Fibroblast of skin of left quadriceps (primary cell): ENCODE data around the gene HBZ.
A peak's percentile ranks its signal among the peaks of the same experiment; 100 is the strongest.
"Not testable (repeated sequence)": the region's sequence is repeated elsewhere in the genome, so short reads cannot be mapped to it uniquely, and the experiment has no call there.

Source experiments
- DNase-seq, 2 experiments: peaks; one replicate each; pipeline ENCODE4 v3.0.0-alpha.2; 2013; ENCODE audit warnings: low read depth in 2 of 2

Gene HBZ

DNA sequence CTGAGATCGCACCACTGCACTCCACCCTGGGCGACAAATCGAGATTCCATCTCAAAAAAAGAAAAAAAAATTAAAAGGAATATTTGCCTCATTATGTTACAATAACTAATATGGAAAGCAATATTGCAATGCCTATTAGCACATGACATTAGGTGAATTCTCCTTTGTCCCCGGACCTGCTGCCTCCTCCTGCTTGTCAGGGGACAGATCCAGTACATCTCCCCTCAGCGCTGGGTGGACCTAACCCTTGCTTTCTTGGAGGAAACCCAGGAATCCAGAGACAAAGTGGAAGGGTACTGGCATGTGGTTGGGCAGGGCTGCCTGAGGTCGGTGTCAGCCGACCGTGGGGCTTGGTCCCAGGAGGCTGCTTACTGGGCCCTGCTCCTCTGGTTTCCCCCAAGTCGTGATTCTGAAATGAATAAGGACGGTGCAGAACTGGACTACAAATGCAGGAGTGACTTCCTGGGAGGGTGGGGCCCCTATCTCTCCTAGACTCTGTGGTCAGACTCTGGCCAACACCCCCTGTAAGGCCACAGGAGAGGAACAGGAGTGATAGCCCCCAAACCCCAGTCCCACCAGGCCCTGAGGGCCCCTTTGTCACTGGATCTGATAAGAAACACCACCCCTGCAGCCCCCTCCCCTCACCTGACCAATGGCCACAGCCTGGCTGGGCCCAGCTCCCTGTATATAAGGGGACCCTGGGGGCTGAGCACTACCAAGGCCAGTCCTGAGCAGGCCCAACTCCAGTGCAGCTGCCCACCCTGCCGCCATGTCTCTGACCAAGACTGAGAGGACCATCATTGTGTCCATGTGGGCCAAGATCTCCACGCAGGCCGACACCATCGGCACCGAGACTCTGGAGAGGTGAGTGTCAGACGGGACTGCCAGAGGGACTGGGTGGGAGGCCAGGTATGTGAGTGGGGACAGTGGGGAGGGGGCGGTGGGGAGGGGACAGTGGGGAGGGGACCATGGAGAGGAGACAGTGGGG, at the start of gene HBZ:
TSS of gene HBZ (plus strand) at position 504 of the 988 bp plus-strand sequence. CDS start at position 770, 266 bp downstream.
- no peak for DNase-seq

DNA sequence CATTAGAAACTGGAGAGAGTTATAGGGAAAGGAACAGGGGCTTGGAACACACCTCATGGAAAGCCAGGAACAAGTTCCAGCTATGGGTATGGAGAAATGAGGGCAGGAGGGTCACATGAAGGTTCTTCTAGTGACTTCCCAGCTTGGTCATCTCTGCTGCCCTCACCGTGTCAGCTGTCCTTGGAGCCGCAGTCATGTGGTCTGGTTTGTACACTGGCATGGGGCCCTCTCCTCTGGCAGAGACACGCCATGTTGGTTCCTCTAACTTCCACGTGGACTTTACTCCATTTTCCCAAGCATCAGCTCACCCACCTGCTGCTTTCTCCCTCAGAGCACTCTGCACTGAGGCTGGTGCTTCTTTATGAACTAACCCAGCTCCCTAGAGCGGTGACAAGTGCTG, 48.1 kb upstream of the HBZ start:
- DNase-seq, result no peak

DNA sequence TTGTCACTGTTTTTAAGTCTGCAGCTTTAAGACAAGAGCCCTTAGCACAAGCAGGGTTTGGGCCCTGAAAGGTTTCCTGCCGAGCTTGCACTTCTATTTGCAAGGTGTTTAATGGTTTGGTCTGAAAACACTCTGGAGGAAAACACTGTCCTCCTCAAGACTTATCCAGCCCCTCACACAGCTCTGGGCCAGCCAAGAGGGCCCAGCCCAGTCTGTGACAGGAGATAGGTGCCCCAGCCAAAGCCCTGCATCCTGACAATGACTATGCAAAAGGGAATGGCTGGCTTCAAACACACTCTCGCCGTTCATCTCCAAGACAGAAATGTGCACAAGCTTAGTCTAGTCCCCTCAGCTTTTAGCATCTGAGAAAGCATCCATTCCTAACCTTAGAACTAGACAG, 47.5 kb upstream of the HBZ start:
- DNase-seq, result no peak

DNA sequence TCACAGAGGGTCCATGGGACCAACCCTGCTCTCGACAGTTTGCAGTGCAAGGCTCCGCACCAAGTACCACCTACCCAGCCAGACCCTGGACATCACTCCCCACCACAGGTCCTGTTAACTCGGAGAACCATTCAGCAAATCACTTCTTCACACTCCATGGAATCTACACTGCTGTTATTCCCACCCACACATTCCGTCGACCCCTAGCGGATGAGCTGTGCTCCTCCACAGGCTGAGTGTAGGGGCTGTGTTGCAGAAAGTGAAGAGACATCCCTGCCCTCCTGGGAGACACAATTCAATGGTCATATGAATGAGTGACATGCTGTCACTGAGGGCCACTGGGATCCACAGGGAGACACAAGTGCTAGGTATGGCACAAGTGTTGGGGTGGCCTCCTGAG, 46.9 kb upstream of the HBZ start:
- no peak for DNase-seq

DNA sequence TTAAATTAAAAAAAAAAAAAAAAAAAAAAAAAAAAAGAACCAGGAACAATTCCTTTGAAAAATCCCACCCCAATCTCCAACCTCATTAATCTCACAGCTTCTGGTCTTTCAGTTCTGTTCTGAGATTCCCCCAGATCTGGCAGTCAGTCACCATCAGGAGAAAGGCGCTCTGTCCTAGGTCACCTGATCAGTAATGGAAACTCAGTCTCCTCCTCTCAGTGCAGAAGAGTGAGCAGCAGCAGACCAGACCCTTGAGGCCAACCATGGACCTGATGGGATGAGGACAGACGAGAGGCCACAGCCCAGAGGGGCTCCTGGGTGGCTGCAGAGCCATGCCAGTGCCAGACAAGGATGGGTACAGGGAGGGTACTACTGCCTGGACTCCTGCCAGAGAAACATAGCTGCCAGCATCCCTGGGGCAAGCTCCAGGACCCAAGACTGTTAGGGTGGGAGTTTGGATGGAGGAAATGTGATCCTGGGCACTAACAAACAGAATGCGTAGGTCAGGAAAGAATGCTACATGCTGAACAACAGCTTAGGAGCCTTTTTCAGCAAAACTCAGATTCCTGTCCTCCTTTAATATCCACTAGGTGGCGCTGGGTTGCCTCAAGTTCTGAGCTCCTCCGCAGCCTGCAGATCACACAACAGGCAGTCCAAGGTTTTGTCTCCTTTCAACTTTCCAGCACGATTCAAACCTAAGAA, 45.7 kb upstream of the HBZ start:
- DNase-seq, result peak; percentile 47 to 48

DNA sequence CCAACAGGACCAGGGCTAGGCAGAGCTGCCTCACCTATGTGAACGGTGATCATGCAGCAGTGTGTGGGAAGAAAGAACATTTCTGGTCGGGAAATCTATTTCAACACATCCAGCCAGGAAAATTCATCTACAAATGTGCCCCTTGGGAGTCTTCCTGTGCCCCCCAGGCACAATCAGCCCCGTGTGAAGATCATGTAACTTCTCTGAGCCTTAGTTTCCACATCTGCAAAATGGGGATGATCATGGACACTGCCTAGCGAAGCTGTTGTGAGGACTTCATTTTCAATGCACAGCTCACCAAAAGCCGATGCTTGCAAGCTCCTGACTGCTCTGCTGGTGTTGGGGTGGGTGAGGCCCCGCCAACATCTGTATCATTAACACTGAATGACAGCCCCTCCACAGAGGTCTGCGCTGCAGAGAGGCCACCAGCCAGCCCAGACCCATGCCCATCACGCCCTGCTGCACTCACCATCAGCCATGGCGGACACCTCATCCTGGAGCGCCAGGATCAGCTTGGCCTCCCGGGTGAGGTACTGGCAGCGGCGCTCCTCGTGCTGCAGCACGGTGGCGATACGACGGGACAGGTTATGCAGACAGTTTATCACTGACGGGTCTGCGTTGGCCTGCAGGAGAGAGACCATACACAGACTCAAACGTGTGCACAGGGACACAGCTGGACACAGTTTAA, 40.1 kb upstream of the HBZ start:
- DNase-seq, result no peak

DNA sequence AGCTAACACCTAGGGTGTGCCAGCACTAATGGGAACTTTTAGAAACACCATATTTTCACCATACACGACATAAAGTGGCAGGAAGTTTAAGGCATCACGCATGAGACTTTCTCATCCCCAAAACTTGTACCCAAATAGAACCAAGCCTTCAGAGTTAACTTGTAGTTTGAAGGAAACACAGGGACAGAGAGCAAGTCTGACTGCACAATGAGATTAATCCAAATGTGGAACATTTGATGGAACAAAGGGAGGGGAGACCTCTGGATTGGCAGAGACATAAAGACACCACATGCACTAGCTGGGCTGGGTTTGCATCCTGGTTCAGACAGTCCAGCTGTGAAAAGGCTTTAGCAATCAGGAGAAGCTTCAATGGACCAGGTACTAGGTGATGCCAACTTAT, 38.1 kb upstream of the HBZ start:
- DNase-seq, result no peak

DNA sequence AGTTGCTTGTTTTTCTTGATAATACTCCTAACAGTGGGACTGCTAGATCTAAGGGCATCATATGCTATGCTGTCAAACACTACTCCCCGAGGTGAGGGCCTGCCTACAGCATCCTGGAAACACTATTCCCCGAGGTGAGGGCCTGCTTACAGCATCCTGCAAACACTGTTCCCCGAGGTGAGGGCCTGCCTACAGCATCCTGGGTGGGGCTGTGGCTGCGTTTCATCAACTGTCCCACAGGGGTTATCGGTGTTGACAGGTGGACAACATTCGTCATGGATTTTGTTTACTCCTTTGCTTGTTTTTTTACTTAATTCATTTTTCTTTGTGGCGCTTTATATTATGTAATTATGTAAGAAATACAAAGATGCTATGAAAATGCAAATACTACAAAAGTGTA, 36.4 kb upstream of the HBZ start:
- DNase-seq, result no peak

DNA sequence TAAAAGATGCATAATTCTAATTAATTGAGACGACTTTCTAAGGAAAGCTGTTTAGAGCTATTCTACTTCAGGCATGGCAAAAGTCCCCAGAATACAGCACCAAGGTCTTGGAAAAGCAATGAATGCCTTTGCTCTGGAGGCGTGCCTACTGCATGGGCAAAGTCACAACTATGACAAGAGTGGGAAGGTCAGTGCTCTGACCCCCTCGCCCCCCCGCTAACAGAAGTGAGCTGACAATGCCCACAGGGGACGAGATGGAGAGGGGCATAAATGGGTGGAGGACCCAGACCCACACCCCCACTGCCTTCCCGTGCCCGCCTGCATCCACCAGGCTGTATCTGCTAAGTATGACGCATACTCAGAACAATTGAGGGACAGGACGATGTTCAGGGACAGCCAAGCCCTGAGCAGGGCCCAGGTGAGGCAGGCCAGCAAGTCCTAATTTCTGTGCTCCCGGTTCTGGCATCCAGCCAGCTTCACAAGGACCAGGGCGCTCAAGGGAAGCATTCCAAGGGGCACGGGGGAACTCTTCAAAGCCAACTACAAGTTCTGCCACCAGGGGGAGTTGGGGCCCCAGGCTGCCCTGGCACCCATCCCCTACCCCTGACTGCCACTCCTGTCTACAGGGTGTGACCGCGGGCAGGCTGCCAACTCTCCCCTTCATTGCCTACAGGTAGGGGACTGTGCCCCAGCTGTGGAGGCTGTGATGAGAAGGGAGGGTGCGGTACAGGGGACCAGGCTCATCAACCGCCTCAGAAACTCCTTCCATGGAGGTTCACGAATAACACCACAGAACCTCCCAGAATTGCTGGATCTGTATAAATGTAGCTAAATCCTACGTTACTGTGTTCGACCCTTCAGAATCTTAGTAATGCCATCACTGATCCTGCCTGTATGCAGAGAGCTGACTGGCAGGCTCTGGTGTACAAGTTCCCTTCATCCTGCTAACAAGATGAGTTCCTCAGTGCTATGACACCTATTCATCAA, 34.8 kb upstream of the HBZ start:
- DNase-seq, result no peak

DNA sequence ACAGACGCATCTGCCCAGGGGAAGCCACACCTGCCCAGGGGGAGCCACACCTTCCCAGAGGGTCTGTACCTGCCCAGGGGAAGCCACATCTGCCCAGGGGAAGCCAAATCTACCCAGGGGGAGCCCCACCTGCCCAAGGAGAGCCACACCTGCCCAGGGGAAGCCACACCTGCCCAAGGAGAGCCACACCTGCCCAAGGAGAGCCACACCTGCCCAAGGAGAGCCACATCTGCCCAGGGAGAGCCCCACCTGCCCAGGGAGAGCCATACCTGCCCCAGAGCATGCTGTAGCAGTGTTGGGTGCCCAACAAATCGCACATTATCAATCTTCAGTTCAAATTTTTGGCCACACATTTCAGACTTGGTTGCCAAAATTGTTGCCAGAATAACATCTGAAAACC, 33.6 kb upstream of the HBZ start:
- DNase-seq, result no peak

DNA sequence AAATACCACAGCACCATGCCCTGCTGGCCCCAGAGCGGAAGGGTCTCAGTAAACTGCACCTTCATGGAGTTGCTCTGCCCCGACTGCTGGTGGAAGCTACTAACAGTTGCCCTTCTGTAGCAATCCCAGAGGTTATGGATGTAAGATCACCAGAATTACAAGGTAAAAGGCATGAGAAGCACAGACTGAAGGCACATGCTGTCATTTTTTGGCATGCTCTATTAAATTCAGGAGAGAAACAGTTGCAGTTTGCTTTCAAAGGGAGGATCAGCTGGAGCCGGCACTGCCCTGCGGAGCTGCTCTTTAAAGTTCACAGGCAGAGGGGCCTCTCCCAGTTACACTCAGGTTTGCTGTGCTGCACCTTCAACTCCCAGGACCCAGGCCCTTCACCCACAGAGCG, 33.1 kb upstream of the HBZ start:
- no peak for DNase-seq

DNA sequence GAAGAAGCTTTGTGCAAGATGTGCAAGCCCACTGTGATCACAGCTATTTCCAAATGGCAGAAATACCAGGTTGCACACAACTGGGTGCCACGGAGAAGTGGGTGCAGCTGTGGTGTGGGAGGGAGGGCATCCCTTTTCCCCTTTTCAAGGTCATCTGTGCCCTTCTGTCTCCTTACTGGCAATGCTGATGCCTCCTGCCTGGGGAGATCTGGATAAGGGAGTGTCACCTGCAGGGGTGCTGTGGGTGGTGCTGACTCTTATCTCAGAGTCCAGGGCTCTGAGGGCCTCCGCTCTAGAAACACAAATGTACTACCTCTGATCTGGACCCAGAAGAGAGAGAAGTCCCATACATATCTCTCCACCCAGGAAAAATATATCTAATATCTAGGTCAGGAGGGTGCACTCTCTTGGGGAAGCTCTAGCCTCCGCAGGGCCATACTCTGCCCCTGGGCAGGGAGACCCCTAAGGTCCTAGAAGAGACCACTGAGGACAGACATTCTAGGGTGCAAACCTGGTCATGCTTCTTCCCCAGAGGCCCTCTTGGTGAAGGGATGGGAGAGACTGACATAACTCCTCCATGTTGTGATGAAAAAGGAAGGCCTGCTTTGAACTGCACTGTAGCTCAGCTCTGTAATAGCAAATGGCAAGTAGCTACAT, 32.5 kb upstream of the HBZ start:
- DNase-seq, result no peak

DNA sequence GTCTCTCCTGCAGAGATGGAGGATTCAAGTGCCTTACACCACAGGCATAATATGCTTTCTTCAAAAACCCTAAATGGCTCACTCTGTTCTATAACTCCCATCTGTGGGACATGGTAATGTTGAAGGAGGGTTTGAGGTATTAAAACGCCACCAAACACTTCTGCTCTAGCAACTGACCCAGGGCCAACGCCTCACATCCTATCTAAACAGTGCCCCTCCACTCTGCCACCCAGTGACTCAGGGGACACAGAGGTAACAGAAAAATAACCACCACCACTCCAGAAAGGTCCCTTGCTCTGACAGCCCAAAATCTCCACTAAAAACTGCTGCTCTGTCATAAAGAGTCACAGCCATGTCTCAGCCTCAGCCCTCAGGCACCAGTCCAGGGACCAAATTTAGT, 31.7 kb upstream of the HBZ start:
- DNase-seq, result no peak

DNA sequence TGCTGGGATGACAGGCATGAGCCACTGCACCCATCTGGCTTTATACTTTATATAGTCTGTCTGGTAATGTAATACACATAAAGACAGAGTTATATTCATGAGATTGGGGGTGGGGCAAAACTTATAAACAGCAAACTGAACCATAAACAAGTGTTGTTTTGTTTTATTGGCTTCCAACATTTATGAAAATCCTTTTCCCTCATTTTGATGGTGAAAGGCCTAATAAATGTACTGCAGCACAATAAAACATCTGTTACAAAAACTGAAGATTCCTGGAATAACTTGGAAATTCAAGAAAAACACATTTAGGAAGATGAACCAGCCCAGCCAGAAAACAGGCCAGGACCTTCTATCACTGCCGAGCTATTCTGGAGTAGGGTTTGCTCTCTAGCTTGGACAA, 30.1 kb upstream of the HBZ start:
- no peak for DNase-seq

DNA sequence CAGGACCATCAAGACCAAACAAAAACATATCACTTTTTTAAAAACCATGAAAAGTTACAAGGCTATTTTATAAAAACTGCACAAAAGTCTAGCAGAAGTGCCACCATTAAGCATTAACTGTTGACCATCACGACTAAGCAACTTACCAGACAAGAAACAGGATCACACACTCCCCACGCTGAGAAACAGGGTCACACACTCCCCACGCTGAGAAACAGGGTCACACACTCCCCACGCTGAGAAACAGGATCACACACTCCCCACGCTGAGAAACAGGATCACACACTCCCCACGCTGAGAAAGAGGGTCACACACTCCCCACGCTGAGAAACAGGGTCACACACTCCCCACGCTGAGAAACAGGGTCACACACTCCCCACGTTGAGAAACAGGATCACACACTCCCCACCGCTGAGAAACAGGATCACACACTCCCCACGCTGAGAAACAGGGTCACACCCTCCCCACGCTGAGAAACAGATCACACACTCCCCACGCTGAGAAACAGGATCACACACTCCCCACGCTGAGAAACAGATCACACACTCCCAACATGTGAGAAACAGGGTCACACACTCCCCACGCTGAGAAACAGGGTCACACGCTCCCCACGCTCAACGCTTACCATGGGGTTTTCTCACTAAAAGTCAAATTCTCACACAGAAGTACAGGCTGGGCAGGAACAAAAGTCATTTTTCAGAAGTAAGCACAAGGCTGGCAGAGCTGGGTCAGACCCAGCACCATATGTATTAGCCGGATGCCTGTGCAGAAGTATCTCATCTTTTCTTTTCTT, 28.7 kb upstream of the HBZ start:
- not testable (repeated sequence) for DNase-seq

DNA sequence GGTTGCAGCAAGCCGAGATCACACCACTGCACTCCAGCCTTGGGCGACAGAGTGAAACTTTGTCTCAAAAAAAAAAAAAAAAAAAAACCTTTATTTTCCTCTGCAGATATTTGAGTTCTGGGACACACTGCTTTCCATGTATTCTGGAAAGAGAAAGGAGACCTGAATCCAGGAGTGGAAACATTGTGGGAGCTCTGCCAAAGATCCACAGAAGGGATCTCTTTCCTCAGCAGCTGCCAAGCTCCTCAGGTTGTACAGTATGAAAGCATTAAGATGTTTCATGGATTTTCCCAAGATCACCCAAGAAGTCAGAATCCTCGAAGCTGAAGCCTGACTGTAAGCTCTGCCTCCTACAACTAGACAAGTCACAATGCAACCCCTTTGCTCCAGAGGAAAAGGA, 27.4 kb upstream of the HBZ start:
- DNase-seq, result no peak

DNA sequence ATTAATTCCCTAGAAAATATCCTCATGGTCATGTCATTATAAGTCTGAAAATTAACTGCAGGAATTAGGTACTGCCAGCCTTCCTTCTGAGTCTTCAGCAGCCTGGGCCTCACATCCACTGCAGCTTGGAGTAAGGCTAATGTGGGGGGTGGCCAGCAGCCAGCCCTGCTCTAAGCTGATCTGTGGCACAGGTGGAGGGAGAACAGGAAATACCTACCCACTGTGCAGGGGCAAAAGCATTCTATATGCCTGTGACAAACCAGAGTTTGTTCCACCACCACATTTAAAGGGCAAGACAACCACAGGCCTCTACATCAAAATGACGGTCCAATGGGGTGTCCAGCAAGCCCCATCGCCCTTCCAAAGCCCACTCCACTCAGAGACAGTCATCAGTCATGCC, 23.4 kb upstream of the HBZ start:
- no peak for DNase-seq

DNA sequence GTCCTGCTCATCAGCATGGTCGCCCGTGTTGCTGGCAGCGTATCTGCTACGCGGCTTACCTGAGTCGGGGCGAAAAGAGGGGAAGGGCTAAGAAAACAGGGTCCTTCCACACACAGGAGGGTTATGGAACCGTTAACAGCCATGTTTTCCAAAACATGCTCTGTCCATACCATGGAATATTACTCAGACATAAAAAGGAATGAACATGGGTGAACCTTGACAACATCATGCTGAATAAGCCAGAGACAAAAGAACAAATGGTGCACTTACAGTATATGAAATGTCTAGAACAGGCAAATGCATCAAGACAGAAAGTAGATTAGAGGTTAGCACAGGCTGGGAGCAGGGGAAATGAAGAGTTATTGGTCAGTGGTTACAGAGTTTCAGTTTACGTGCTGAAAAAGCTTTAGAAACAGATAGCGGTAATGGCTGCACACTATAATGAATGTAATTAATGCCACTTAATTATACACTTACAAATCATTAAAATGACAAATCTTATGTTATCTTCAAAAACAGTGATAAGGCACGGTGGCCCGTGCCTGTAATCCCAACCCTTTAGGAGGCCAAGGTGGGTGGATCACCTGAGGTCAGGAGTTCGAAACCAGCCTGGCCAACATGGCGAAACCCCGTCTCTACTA, 21.8 kb upstream of the HBZ start:
- no peak for DNase-seq

DNA sequence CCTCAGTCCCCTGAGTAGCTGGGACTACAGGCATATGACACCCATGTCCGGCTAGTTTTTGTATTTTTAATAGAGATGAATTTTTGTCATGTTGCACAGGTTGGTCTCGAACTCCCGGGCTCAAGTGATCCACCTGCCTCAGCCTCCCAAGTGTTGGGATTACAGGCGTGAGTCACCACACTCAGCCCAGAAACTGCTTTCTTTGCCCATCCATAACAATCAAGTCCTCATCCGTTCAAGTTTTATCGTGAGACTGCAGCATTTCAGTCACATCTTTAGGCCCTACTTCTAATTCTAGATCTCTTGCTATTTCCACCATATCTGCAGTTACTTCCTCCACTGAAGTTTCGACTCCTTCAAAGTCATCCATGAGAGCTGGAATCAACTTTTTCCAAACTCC, 20.3 kb upstream of the HBZ start:
- no peak for DNase-seq
